ENCODE results near the gene WNK2. TPM values are rescaled to one million over a fixed set of nuclear protein-coding genes. Genes with fewer than 3 reads are reported as not detected.

Gene WNK2
- total RNA-seq, 1 donor from 2014 or later, result 16.4 TPM

DNA sequence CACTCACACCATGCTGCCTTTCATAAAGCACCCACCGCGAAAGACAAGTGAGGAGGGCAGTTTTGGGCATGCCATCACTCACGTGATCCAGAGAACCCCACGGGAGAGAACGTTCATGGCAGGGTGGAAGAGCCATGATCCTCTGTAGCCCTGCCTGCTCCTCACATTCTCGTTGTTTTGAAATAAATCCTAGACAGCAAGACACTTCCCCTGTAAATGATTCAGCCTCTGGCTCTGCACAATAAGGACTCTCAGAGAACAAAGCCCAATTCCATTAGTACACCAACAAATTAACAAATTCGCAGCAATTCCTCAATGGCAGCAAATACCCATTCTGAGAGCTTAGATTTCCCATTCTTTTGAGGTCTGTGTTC, 71.5 kb downstream of the WNK2 start:
- no peak for DNase-seq

DNA sequence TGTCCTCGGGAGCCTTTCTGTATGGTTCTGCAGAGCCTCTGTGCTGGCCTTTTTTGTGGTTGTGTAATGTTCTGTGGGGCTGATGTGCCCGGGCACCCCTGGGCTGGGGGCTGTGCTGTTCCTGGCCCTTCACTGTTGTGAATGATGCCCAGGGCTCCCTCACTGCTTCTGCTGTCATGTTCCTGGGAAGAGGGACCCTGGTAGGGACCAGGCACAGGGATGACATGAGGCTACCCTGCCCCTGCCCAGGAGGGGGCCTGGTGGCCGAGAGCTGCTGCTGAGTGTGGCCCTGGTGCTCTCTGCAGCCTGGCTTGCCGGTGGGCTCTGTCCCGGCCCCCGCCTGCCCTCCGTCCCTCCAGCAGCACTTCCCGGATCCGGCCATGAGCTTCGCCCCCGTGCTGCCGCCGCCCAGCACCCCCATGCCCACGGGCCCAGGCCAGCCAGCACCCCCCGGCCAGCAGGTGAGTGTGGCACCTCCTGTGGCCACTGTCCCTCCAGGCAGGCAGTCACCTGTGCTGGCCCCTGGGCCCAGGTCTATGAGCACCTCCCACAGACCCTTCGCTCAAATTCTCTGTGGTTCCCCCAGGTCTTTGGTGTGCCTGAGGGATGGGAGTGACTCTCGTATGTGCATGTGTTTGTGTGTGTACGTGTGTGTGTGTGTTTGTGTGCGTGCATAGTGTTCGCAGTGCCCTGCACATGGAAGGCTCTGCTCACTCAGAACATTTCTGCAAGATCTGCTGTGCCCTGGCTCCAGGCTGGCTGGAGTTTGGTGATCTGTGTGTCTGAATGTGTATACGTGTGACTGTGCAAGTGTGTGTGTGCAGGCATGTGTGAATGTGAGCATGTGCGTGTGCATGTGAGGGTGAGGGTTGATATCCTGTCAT, 72.3 kb downstream of the WNK2 start:
- DNase-seq, result no peak

DNA sequence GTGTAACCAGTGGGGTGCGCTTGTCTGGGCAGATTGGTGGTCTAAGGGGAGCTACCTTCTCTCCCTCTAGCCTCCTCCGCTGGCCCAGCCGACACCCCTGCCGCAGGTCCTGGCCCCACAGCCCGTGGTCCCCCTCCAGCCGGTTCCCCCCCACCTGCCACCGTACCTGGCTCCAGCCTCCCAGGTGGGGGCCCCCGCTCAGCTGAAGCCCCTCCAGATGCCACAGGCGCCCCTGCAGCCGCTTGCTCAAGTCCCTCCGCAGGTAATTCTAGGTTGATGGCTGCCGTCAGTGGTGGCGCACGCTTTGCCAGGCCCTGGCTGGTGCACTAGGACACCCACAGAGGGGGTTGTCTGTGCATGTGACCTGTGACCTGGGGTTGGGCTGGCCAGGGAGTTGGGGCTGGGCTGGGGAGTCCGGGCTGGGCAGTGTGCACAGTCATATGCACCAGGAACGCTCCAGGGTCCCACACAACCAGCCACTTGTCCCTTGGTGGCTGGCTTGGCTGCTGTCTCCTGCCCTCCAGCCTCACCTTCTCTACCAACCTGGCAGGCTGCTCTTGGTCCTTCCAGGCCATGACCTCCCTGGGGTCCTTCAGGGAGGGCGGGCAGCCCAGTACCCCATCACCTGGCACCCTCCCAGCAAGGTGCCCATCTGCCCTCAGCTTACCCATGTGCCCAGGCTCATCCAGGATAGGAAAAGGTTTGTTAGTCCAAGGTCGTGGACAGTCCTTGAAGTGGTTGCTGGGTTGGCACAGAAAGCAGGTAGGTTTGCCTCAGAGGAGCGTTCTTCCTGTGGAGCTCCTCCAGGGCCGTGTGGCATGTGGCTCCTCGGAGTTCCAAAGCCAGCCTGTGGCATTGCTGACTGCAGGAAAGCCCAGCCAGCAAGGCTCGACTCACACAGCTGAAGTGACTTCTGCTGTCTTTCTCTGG, 73.2 kb downstream of the WNK2 start:
- DNase-seq, result no peak

DNA sequence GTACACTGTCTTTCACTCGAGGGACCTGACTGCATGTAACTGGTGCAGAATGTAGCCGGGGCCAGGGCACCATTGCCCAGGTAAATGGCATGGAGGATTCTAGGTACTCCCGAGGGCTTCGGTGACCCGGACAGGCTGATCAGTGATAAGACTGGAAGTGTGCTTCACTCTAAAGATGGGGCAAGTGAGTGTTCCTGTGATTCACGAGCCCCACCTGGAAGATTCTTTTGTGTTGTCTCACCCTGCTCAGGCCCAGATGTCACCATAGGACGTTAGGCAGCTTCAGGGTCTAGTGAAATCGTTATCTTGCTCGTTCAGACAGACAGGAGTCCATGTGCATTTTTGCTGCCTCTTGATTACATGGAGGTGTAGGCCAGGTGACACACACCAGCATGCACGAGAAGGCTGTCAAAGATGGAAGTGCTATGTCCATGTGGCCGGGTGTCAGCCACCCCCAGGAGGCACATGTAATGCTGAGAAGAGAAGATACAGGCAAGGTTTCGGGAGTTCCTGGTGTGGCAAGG, 73.9 kb downstream of the WNK2 start:
- DNase-seq, result no peak

DNA sequence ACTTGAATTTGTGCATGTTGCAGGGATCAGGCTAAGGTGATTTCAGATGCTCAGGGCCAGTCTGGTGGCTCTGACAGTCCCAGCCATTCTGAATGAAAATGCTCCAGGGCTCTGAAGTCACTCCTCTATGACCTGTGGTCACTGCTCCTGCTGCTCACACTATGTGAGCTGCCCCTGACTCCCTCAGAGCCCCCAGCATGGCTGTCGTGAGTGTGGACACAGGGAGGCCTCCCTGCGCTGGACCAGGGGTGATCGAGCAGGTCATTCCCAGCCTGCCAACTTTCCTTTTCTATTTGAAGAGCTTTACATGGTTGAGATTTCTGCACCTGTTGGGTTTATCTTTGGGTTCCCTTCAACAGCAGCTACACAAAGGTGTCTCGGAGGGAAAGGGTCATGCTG, 74.5 kb downstream of the WNK2 start:
- DNase-seq, result no peak

DNA sequence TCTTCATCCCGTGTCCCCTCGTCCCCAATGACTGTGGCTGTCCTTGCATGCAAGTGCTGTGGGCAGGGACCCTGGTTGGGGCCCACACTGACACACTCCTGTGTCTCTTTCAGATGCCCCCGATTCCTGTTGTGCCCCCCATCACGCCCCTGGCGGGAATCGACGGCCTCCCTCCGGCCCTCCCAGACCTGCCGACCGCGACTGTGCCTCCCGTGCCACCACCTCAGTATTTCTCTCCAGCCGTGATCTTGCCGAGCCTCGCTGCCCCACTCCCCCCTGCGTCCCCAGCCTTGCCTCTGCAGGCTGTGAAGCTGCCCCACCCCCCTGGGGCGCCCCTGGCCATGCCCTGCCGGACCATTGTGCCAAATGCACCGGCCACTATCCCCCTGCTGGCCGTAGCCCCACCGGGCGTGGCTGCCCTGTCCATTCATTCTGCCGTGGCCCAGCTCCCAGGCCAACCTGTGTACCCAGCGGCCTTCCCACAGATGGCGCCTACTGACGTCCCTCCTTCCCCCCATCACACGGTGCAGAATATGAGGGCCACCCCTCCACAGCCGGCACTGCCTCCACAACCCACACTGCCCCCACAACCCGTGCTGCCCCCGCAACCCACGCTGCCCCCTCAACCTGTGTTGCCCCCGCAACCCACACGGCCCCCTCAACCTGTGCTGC, 75.0 kb downstream of the WNK2 start:
- DNase-seq, result no peak

DNA sequence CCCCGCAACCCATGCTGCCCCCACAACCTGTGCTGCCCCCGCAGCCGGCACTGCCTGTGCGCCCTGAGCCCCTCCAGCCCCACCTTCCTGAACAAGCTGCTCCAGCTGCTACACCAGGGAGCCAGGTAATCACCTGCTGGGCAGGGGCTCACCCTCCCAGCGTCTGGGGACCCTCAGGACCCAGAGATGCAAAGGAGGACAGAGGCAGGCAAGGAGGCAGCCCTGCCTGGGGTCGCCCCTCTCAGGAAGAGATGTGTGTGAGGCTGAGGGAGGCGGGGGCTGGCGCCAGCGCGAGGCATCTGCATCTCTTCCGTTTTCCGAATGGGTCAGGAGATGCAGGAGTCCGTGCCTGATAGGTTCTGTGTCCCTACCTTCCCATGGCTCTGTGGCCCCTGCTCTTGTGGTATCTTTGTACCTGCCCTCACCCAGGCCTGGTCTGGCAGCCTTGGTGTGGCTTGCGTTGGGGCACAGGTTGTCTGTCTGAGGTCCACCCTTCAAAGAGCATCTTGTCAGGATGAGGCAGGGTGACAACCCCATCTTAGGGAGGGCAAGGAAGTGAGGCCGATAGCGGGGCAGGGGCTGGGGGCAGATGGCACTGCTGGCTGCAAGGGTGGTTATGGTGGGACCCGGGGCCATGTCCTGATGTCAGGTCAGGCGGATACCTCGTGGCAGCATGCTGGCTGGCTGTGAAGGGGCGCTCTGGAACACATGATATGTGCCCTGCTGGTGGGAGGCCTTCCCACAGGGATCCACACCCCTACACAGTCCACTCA, 75.7 kb downstream of the WNK2 start:
- no peak for DNase-seq

DNA sequence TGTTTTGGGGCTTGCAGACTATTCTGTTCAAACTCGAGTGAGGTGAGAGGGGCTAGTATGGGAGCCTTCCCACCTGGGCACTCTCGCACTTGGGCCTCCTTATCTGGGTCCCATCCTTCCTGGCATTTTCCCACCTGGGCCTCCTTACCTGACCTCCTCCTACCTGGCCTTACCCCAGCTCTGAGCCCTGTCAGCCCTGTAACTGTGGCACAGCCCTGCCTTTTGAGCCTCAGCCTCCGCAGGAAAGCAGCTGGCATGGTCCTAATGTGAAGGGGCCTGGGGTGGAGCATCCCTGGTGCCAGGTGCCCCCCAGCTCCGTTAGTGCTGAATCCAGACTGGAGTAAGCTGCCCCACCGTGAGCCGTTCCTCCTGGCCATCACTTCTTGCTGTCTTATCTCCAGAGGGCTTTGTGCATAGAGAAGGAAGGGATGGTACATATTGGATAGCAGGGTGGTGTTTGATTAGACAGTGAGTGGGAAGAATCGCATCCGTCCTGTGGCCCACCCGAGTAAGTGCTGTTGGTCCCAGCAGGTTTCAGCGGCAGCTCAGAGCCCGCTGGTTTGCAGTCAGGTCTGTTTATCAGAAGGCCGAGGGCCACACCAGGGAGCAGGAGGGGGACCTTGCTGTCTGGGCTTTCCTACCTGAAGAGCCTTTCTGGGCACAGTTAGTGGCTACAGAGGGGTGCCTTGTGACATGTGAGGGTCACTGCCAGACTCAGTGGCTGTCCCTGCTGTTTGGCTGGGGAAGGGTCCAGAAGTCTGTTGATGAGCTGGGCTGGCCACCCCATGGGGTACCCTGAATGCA, 76.5 kb downstream of the WNK2 start:
- no peak for DNase-seq

DNA sequence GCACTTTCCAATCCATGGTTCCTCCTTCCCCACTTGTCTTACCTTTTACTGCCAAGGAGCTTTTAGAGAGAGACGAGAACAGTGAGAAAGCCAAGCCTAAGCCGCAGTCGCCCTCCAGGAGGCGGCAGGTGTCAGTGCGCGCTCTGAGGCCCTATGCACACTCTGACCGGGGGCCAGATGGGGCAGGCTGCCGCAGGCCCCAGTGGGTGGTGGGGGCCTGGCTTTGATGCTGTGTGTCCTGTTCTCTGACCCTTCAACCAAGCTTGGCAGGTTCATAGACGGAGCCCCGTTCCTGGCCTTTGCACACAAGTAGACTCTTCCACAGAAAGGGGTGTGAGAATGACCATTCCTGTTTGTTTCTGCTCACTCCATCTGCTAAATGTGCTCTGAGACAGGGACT, 77.3 kb downstream of the WNK2 start:
- no peak for DNase-seq

DNA sequence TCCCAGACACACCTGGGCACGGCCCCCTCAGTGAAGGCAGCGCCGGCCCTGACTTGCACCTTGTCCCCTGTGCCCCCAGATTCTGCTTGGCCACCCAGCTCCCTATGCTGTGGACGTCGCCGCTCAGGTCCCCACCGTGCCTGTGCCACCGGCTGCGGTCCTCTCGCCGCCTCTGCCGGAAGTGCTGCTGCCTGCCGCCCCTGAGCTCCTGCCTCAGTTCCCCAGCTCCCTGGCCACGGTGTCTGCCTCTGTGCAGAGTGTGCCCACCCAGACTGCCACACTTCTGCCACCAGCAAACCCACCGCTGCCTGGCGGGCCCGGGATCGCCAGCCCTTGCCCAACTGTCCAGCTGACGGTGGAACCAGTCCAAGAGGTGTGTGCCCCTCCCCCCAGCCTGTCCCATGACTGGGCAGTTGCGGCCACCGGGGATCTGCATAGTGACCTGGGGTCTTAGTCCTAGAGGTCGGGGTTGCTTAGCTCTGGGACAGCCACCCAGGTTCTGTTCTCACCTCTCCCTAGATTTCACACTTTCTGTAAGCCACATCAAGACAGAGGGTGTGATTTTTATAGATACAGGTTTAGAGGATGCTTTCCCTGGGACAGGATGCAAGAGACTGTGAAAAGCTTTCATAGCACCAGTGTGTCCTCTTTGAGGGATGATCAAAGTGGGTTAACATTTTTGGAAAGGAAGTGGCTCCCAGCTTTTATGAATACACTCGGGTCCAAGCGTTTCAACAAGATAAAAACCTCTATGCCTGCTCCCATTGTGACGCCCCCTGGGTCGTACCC, 78.0 kb downstream of the WNK2 start:
- DNase-seq, result no peak

DNA sequence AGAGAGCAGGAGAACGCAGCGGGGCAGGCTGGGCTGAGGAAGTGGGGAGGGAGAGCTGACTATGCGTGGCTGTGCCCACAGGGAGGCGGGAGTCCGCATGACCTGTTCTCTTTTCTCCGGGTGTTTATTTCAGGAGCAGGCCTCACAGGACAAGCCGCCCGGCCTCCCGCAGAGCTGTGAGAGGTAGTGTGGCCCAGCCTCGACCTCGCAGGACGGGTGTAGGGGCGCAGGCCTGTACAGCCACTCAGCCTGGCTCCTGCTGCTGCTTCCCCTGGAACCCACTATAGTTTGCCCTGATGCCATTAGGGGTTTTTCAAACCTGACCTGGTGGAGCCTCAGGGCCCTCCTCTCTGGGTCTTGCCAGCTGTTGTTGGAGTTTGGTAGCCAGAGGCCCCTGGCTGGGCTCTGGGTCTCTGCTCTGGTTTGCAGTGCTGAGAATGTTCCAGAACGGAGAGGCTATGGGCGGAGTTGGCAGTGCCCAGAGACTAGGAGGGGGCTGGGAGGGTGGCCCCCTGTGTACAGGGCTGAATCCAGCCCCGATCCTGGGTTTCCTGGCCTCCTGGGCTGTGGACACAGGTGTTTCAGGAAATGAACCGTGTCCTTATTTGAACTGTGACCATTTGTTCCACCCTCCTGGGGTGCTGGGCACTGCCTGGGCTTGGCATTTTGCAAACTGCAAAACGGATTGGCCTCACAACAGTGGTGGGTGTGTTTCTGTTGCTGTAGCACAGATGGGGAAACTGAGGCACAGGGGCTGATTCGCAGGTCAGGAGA, 78.8 kb downstream of the WNK2 start:
- no peak for DNase-seq

DNA sequence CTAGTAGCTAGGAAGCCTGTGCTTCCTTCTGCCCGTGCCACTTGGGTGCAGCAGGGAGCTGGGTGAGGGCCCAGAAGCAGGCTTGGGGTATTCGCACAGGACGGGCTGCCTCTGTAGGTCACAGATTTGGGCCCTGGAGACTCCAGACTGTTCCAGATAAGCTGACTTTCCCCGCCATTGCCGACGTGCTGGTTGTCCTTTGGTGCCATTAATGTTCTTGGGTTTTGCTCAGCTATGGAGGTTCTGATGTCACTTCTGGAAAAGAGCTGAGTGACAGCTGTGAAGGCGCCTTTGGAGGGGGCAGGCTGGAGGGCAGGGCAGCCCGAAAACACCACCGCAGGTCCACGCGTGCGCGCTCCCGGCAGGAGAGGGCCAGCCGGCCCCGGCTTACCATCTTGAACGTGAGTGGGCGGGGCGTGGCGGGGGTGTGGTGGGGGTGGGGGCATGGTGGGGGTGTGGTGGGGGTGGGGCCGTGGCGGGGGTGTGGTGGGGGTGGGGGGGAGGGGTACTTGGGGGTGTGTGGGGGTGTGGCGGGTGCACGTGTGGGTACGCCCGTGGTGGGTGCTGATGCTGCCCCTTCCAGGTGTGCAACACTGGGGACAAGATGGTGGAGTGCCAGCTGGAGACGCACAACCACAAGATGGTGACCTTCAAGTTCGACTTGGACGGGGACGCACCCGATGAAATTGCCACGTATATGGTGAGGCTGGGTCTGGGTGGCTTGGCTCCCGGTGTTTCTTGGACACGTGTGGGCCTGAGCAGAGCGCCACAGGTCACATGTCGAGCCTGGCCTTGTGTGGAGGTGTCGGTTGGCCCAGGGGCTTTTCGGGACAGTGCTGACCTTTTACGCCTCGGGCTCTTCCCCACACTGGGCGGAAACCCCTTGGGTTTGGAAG, 79.6 kb downstream of the WNK2 start:
- DNase-seq, result no peak

DNA sequence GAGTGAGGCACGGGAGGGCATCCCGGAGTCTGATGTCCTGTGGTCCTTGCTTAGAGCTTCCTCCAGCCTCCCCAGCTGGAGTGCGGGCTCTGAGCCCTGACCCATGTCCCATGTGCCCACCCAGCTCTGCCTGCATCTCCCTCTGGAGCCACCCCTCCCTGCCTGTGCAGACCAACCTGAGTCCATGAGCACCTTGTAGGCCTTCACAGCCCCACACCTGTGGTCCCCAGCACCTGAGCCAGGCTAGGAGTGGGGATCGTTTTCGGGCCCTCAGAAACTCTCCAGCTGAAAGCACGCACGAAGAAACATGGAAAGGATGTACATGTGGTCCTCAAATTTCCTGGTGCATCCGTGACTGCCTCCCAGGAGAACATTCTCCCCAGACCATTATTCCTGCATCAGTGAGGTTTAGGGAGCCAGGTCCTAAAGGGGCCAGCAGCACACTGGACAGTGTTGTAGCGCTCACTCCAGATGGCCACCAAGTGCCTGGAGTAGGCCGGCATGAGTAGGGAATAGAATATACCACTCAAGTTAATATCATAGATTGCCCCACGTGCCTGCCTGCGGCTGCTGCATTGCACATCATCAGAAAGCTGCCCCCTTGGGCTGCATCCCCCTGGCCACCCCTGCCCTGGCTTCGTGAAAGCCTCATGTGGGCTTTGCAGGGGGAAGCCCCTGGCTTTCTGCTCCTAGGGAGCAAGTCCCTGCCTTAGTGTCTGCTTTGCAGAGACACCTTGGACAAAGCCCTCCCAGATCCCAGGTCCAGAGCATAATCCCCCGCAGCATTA, 80.6 kb downstream of the WNK2 start:
- DNase-seq, result no peak

DNA sequence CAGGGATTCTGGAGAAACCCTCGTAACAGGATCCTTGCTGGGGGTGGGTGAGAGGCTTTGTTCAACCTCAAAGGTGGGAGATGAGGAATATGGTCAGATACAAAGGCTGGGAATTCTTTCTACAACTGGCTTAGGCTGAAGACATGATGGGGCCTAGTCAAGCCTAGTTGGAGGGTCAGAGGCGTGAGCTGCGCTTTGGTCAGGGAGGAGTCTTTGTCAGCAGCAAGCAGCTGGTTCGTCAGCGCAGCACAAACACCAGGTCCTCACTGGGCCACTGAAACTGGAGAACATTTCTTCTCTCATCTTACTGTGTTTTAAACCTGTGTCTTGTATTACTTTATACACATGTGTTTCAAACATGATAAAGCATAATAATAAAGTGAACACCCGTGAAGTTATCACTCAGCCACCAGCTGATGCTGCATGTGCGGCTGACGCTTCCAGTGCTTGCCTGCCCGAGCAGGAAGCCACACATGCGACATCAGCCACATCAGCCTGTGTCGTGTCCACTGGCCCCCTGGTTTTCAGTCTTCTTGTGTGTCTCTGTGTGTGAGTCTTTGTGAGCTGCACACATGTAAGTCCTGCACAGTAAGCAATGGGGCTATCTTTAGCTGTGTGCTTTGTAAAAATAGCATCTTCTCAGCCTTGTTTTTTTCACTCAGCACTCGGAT, 81.5 kb downstream of the WNK2 start:
- DNase-seq, result no peak

DNA sequence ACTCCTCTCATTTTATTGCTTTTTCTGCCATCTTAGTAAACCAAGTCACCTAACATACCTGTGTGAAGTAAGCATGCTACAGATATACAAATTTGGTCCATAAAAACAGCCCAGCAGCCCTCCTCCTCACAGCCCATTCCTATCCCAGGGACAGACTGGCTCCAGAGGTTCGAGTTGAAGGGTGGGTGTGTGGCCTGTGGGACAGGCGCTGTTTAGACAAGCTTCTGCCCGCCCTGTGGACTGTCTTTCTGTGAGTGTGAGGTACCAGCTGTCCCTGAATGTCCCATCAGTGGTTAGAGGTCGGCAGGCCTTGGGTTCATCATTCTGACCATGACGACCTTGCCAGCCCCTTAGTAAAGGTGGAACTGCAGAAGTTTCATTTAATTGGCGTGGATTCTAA, 82.0 kb downstream of the WNK2 start:
- no peak for DNase-seq

DNA sequence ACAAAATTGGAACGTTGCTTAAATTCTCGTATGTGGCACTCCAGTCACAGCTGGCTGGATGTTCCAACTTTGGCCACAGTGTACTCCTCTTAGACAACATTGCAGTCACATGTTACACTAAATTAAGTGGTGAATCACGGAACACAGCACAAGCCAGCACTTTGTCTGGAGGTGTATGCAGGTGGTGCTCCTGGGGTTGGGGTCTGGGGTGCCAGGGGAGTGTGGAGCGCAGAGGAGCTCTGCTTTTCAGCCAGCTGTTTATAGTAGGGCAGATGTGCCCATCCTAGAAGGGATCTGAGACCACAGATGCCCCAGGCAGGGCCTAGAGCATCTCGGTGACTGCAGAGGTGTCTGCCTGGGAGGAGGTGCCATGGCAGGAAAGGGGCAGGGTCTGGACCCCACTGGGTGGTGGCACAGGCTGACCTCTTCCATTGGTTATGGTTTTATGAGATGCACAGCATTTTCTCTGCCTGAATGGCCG, 82.6 kb downstream of the WNK2 start:
- DNase-seq, result no peak

Data from occipital lobe (tissue), 2 donors.